Measurements from ENCODE around the gene KDM2A. TPM values are rescaled to one million over a fixed set of nuclear protein-coding genes. Genes with fewer than 3 reads are reported as not detected.
A peak's percentile ranks its signal among the peaks of the same experiment; 100 is the strongest.

KDM2A gene
- total RNA-seq, 1 experiment from 2014 or later = 50.4 TPM

GRCh38 chr11:67285541-67286498 lies 166.8 kb downstream of the KDM2A start:
- RAD21 ChIA-PET (ENCODE audit: low non-redundant PET in 1 of 2, low total read pairs in 2 of 2, uncharacterized antibody in 2 of 2, unreplicated experiment in 2 of 2) = no interaction called here
- H3K9ac ChIP-seq (ENCODE audit: low read length) = no peak overlapping the region
- no peaks in the 10 kb centered on the region for H3K9me3 ChIP-seq (ENCODE audit: control insufficient read depth in 1 of 2, insufficient read depth in 1 of 2, low read depth in 1 of 2, low read length in 2 of 2)
- BruUV-seq (replicated peaks) = TSS peak; percentile 7
- H3K27me3 ChIP-seq (ENCODE audit: insufficient read depth, low read length) = no peaks in the 10 kb centered on the region
- H3K4me2 ChIP-seq (ENCODE audit: low read length) = no peak overlapping the region
- H3K4me3 ChIP-seq (replicated peaks in 1 of 2; ENCODE audit: low read depth in 1 of 2, low read length in 2 of 2) = no peak overlapping the region
- POLR2A ChIA-PET = no interaction called here
- H3K79me2 ChIP-seq (ENCODE audit: insufficient read depth, low read length) = peaks cover 13% of the 10 kb centered on the region; the same call in 1 of the 2 replicates
- H4K20me1 ChIP-seq (ENCODE audit: insufficient read depth) = no peaks in the 10 kb centered on the region
- CTCF ChIA-PET = no interaction called here
- intact Hi-C loops (cut with micrococcal nuclease) = no loop called here
- H3K9me2 ChIP-seq (ENCODE audit: insufficient read depth) = no peaks in the 10 kb centered on the region
- H3K27ac ChIP-seq (ENCODE audit: low read depth, low read length) = peak overlapping the region; percentile 100
- DNase-seq (ENCODE audit: low read depth, low spot score) = no peak
- H3K4me1 ChIP-seq (ENCODE audit: control insufficient read depth in 1 of 2, insufficient read depth in 2 of 2, low read length in 2 of 2) = peaks cover 13 to 28% of the 10 kb centered on the region in 2 experiments
- peaks cover 17 to 37% of the 10 kb centered on the region in 2 experiments for H3K36me3 ChIP-seq (ENCODE audit: control insufficient read depth in 1 of 2, insufficient read depth in 2 of 2, low read length in 2 of 2)
- no peak overlapping the region for H2AFZ ChIP-seq (ENCODE audit: low read depth, low read length, poor library complexity, severe bottlenecking)
- ATAC-seq = no peak
- no peak for TF ChIP-seq JUND (IDR thresholded peaks at IDR 0.05)
- TF ChIP-seq REST (IDR thresholded peaks at IDR 0.05; ENCODE audit: low read depth) = no peak
- TF ChIP-seq EZH2 (IDR thresholded peaks at IDR 0.05) = no peak
- no peak for TF ChIP-seq EZH2phosphoT487 (IDR thresholded peaks at IDR 0.05; ENCODE audit: borderline replicate concordance)
- TF ChIP-seq, protein P1, sequence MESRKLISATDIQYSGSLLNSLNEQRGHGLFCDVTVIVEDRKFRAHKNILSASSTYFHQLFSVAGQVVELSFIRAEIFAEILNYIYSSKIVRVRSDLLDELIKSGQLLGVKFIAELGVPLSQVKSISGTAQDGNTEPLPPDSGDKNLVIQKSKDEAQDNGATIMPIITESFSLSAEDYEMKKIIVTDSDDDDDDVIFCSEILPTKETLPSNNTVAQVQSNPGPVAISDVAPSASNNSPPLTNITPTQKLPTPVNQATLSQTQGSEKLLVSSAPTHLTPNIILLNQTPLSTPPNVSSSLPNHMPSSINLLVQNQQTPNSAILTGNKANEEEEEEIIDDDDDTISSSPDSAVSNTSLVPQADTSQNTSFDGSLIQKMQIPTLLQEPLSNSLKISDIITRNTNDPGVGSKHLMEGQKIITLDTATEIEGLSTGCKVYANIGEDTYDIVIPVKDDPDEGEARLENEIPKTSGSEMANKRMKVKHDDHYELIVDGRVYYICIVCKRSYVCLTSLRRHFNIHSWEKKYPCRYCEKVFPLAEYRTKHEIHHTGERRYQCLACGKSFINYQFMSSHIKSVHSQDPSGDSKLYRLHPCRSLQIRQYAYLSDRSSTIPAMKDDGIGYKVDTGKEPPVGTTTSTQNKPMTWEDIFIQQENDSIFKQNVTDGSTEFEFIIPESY (IDR thresholded peaks at IDR 0.05; ENCODE audit: extremely low read depth, insufficient replicate concordance, low read length) = no peak
- TF ChIP-seq ELF1 (IDR thresholded peaks at IDR 0.05; ENCODE audit: borderline replicate concordance, low read depth) = no peak
- no peak for TF ChIP-seq CBX3 (IDR thresholded peaks at IDR 0.05; ENCODE audit: low read depth)
- TF ChIP-seq ATF3 (IDR thresholded peaks at IDR 0.05) = no peak
- no peak for TF ChIP-seq SP1 (IDR thresholded peaks at IDR 0.05; ENCODE audit: low read depth)
- no peak for TF ChIP-seq SIN3A (IDR thresholded peaks at IDR 0.05; ENCODE audit: low read depth)
- no peak for TF ChIP-seq ZNF274 (IDR thresholded peaks at IDR 0.05; ENCODE audit: low read depth, low read length)

Measured in HCT116 (cell line).